Epidermal melanocyte (primary cell): ENCODE measurements around the gene ATP2B1.

Experiments used
- DNase-seq: peaks from one replicate; pipeline ENCODE4 v3.0.0; 2011; ENCODE audit warnings: low spot score; ENCODE audit not compliant: insufficient read length

The ATP2B1 gene

DNA sequence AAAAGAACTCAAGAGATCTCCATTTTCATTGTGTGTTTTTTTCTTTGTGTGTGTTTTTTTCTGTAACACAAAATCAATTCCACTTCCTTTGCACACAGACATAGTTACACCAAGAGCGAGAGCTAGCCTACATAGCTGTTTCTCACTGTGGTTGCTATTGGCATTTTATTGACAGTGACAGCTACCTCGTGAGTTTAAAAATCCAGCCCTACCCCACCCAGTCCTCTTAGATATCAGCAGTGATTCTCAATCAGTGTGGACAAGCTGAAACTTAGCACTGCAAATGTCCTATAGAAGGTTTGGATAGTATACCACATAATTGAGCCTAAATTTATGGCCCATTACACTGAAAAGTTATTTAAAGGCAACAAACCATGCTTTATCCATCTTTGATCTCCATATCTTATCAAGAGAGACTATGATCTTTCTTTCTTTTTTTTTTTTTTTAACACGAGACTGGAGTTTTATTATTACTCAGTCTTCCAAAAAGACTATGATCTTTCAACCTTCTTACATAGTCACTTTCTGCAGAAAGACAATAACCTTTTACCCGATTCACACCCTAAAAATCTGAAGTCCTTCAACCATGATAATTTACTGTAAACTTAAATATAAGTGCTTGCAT lies 46.8 kb downstream of the ATP2B1 start:
- DNase-seq: no peak

DNA sequence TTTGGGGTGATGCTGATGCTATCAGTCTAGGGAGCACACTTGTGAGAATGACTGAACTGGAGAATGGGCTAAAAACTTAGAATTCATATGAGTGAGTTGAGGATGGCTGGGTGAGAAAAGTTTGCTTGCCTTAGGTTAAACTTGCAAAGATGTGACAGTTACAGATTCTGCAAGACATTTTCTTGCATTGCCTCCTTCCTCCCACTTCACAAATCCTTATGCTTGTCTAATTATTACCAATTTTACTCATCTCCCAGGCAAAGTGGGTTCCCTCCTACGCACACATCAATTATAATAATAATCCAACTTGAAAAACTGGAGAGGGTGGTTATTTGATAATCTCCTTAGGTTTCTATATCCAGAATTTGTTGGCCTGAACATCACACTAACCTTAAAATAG lies 50.9 kb downstream of the ATP2B1 start:
- DNase-seq: no peak

DNA sequence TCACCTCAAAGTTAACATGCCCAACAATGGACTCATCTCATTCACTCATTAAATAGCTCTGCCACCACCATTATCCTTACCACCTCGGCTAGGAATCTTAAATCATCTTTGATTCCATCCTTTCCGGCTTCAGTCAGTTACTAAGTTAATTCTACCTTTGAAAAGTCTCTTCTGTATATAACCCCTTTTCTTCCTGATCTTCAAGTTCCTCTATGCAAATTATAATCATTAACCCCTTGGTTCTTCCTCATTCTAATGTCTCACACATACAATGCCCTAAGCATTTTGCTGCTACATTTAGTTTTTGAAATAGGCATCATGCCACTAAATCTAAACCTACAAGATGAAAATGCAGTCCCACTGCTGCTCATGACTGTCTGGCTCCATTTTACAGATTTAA lies 51.6 kb downstream of the ATP2B1 start:
- DNase-seq: no peak

DNA sequence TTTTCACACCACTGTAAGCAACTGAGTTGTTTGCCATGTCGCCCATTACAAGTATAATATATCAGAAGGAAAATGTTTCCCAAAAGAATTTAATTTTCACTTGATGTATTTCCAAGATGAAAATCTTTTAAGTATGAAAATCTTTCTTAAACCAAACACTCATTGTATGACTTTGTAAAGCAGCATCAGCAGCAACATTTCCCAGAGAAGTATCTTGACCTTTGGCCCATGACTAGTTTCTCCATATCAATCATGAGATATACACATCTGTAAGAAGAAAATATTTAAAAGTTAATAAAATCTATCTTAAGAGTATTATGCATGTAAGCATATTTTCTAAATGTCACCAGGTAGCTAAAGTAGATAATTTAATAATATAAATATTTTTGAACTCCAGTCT lies 52.8 kb downstream of the ATP2B1 start:
- DNase-seq: no peak

DNA sequence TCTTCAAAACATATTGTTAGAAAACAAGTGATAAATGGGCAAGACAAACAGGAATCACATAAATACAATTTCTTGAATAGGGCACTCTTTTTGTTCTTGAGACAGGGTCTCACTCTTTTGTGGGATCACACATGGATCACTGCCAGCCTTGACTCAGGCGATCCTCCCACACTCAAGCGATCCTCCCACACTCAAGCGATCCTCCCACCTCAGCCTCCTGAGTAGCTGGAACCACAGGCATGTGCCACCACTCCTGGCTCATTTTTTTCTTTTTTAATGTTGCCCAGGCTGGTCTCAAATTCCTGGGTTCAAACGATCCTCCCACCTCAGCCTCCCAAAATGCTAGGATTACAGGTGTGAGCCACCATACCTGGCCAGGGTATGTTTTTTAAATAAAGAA lies 57.4 kb downstream of the ATP2B1 start:
- DNase-seq: no peak

DNA sequence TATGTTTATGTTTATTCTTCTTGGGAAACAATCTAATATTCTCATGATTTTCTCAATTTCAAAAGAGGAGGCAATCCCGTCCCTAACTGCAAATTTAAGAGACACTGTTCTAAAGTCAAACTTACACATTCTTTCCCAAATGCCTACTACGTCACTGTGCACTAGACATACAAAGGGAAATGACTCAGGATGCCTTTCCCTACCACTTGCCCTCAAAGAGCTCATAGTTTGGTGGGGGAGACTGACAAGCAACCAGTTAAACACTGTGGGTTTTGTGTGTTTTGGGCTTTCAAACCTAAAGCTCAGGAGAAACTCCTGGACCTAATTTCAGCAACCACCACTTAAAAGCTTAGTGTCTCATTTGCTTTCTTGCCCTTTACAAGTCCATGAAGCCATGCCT lies 58.4 kb downstream of the ATP2B1 start:
- DNase-seq: no peak

DNA sequence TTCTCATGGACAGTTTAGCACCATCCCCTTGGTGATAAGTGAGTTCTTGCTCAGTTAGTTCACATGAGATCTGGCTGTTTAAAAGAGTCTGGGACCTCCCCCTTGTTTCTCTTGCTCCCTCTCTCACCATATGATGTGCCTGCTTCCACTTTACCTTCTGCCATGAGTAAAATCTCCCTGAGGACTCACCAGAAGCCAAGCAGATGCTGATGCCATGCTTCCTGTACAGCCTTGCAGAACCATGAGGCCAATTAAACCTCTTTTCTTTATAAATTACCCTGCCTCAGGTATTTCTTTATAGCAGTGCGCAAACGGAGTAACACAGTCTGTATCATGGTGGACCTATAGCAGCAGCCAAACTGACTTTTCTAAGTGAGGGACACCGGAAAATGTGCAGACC lies 58.8 kb downstream of the ATP2B1 start:
- DNase-seq: no peak

DNA sequence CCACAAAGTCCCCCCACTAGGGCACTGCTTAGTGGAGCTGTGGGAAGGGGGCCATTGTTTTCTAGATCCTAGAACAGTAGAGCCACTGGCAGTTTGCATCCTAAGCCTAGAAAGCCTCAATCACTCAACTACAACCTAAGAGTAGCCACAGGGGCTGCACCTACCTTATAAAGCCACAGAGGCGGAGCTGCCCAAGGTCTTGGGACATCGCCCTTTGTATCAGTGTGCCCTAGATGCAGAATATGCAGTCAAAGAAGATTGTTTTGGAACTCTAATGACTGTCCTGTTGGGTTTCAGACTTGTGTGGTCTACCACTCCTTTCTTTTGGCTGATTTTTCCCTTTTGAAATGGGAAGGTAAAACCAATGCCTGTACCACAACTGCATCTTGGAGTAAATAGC lies 59.5 kb downstream of the ATP2B1 start:
- no peak for DNase-seq

DNA sequence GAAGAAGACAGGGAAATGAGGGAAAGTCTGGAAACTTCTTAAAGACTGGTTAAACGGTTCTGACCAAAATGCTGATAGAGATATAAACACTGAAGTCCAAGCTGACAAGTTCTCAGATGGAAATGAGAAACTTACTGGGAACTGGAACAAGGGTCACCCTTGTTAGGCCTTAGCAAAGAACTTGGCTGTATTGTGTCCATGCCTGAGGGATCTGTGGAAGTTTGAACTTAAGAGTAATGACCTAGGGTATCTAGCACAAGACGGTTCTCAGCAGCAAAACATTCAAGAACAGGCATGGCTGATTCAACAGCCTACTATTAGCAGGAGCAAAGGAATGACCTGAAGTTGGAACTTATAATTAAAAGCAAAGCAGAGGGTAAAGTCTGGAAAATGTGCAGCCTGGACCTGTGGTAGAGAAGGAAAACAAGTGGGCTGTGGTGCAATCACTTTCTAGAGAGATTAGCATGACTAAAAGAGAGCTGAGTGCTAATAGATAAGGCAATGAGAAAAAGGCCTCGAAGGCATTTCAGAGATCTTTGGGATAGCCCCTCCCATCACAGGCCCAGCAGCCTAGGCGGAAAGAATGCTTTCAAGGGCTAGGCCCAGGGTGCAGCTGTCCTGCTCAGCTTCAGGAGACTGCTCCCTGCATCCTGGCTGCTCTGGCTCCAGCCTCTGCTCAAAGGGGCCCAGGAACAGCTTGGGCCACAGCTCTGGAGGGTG lies 60.3 kb downstream of the ATP2B1 start:
- DNase-seq: no peak

DNA sequence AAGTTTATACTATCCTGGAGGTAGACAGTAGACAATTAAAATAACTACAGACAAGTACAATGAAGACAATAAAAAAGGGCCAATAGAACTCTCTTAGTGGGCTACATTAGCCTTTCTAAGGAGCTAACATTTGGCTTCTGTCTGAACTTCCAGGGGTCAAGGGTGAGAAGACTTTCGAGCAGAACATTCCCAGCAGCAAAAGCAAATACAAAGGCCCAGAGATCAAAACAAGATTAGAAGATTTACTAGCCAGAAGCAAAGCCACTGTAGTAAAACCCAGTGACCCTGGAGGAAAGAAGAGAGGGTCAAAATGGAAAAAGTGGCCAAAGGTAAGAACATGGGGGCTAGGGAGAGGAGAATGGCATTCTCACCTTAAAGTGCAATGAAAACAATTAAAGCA lies 63.2 kb downstream of the ATP2B1 start:
- DNase-seq: no peak

DNA sequence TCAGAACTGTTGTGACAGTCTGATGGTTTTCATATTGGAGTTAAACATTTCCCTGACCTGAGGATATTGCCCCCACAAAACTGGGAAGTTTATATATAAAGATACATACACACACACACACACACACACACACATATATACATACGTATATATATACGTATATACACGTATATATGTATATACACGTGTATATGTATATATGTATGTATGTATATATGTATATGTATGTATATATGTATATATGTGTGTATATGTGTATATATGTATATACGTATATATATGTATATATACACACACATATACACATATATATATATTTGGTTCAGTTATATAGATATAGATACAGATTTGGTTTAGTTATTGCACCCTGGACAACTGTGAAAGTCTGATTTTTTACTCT lies 65.7 kb downstream of the ATP2B1 start:
- DNase-seq: no peak

DNA sequence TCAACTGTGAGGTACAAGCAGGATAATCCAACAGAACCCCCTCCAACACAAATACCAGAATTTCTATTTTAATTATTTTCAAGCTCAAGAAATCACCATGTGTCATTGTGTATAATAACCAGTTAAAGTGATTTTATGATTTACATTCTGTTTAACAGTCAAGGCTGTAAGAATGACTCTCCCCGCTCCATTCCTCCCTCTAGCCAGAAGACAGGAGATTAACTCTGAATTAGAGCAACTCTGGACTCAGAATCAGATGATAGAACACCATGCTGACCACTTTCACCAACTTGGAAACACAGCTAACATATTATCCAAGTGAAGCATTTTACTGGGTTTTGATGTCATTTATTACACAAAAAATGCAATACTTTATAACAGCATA lies 71.9 kb downstream of the ATP2B1 start:
- DNase-seq: no peak

DNA sequence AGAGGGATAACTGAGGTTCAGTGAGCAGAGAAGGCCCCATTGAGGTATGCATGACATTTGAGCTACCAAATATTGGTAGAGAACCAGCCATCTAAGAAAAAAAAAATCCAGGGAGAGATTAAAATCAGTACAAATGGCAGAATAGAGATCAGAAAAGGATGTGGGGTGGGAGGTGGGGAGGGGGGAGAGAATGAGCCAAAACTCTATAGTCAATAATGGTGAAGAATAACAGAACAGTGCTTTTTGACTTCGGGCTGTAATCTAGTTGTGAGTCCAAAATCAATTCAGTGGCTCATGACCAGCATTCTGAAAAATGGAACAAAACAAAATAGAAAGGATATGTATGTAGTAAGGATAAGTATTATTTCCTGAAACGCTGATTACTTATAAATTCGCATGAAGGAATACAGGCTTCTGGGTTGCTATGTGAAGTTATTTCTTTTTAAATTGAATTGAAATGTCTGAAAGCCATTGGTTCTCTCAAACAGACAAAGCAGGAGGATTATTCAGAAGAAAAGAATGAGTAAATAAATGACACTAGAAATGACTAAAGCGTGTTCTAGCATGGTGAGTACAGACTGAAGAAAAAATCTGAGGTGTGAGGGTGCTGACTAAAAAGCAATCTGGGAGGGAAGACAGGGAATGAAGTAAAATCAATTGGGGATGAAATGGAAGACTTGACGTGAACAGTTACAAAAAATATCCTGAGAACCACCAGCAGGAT lies 72.4 kb downstream of the ATP2B1 start:
- peak; percentile 17 for DNase-seq

DNA sequence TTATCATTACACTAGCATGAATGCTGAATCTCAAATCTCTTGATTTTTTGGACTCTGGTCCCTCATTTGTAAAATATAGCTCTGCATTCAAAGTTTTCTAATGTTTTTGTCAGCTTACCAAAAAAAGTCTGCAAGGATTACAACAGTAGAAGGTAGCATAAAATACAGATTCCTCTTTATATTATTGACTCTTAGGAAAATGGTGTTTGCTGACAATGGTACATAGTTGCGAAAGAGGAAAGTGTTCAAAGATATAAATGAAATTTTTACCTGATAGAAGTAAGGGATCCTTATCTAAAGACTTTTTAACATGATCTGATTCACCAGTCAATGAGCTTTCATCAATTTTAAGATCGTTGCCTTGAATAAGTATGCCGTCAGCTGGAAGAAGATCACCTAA lies 74.1 kb downstream of the ATP2B1 start:
- no peak for DNase-seq

DNA sequence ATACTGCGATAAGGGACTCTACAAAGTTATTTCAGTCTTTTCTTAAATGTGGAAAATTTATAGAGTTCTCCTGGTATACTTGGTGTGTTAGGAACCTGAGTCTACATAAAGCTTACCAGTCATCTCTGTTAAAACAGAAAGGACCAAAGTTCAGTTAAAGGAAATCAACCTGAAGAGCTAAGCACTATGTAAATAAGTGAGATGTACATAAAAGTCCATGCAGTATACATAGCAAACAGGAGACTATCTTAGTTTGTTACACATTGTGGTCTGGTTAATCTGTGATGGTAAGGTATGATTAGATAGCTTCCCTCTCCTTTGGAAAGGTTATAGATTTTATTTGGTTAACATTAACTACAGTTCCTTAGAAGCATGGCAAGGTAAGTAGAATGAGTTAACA lies 75.9 kb downstream of the ATP2B1 start:
- no peak for DNase-seq

DNA sequence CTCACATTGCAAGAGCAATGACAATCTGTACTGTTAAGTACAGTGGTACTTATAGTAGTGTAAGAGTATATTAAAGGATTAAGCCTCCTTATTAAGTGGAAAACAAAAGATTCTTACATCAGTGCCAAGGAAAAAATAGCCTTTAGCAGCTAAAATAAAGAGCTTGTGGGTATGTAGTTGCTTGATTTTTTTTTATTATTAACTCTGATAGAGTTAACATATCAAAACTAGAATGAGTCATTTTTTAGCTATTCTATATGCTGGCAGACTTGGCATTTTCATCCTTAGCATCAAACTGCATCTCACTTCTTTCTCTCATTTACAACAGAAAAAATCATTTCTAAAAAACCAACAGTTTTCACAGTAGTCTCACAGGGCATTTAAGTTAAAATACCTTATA lies 86.5 kb downstream of the ATP2B1 start:
- DNase-seq: no peak

DNA sequence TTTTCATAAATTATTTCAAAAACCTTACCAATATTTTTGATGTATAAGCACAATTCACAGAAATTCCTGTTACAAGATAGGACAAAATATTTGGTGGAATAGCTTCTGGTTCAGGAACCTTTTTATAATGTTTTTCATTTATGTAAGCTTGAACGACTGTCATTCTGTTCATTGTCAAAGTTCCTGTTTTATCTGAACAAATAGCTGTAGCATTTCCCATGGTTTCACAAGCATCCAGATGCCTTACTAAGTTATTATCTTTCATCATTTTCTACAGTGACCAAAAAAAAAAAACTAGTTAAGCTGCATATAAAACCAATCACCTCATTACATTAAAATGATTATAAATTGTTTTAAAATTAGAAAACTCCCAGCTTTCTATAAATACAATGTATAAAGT lies 87.1 kb downstream of the ATP2B1 start:
- no peak for DNase-seq

DNA sequence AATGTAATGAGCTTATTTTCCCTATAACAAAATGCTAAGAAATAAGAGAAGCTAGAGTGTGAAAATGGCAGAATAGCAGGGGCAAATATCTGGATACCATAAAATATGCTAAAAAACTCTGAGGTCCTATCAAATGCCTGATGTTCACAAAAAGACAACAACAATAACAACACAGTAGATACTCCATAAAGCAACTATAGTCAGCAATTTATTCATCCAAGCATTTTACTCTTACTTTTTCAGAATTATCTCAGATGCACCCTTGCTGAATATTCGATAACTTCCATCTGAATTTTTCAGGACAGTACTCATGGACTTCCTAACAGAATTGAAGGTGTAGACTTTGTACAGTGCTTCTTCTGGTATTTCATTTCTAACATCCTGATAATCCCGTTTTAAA lies 88.9 kb downstream of the ATP2B1 start:
- DNase-seq: no peak

DNA sequence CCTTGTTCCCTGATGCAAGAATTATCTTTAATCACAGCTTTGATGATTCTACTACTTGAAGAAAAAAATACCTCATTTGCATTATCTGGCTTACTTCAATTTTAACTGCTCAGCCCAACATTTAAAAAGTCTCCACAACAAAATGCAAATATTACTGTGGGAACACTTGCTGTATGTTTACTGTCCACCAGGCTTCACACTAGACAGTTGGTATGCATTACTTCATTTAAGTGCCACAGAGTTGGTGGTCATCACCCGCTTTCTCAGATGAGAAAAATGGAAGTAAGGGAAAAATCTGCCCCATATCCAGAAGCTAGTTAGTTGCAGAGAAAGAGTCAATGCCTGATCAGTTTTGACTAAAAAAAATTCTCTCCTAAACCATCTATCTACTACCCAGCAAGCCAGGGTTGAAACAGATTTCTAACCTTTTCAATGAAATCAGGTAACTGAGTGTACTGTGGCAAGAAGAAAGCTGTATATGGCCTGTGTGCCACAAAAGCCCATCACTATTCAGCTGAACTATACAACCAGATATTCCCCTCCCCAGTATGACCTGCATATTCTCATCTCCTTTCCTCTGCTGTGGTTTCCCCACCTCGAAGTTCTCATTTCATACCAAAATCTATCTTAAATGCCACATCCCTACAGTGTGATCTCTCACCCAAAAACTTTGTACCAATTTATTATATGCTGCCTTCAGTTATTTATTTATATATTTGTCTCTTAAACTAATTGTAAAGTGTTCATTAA lies 90.3 kb downstream of the ATP2B1 start:
- no peak for DNase-seq

DNA sequence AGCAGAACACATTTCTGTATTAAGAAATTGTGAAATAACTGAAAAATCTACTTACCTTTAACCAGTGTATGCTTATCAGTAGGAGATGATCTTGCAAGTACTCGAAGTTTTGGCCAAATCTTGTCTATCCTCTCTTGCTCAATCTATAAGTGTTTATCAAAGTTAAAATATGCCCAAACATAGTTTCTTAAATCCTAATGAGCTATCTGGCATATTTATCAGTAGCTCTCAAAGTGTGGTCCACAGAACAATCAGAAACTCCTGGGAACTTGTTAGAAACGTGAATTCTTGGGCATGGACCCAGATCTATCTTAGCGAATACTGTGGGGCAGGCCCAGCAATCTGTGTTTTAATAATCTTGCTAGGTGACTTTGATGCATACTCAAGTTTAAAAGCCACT lies 98.3 kb downstream of the ATP2B1 start:
- DNase-seq: no peak

DNA sequence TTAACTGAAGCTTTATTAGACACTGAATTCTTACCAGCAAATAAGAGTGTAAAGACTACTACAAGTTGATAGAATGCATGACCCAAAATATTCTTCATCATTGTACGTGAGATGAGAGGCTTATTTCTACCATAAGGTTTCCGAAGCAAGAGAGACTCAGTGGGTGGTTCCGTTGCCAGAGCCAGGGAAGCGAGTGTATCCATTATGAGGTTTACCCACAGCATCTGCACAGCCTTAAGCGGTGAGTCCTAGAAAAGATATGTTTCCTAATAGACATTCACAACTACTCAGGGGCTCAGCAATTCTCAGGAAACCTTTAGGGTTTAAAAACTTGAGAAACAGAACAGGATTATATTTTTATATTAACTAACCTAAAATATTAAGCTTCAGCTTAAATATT lies 105.0 kb downstream of the ATP2B1 start:
- no peak for DNase-seq

DNA sequence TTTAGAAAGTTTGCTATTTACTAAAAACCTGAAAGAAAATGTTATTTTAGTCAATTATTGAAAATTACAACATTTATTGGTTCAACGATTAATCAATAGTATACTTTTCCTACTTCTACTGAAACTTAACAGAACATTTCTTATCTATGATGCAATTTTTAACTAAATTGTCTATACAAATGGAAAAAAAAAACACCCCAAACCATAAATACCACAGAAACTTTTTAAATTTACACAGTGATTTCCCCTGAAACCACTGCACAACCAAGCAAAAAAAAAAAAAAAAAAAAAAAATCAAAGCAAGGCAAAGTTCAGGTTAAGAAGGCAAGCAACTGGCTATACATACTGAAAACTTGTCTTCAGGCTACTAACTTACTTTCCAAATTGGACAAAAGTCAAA lies 110.9 kb downstream of the ATP2B1 start:
- no peak for DNase-seq
